C4-2B (cell line): ENCODE measurements around the gene STOML2.
A peak's percentile ranks its signal among the peaks of the same experiment; 100 is the strongest.

ENCODE experiments used
- H3K27ac ChIP-seq: fragments of 450-650 bp; 2 replicates; pipeline ENCODE4 v1.5.1; 2017
- ZFX ChIP-seq: fragments of 450-650 bp; IDR thresholded peaks from 2 replicates; pipeline ENCODE4 v1.6.1; 2017
- TF ChIP-seq, protein P1 (sequence below): fragments of 450-650 bp; conservative IDR thresholded peaks from 2 replicates; pipeline ENCODE4 v1.5.1; 2017; ENCODE audit warnings: mild to moderate bottlenecking

The STOML2 gene

DNA sequence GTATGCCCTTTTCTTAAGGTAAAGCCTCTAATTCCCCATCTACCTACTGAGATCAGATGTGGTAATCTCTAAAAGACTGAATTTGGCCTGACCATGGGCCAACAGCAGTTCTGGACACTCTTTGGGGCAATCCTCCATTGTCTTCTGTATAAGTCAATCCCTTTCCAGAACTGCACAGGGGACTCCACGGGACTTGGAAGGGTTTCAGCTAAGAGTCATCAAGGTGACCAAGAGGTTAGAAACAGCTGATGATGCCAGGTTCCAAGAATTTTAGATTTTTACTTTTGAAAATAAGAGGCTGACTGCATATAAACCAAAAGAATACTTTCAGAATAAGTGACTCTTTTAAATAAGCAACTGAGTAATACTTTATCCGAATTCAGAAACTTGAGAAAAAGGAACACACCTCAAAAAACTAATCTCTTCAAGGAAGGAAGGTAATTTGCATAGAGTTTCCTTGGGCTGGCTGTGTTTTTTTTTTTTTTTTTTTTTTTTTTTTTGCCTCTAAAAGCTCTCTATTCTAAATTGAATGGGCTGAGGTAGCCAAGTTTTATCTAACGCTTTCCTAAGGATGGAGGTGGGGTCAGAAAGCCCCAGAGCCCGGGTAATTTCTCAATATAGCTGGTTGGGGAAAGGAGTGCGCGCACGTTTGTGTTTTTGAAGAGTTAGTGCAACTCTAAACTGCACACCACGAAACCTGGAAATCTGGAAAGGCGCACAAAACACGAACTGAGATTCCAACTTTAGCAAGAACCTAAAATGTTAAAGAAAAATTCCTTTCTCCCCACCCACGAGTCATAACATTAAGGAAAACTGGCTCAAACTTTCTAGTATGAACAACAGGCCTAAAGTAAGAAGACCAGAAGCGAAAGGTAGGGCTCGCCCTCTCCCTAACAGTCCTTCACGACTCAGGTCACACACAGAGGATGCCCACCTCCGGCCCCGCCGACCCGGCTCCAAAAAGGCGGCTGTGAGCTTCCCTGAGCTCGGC is 31.8 kb downstream of the STOML2 start:
- H3K27ac ChIP-seq, result peak overlapping the region; percentile 100
- TF ChIP-seq ZFX, result no peak
- TF ChIP-seq, protein P1, sequence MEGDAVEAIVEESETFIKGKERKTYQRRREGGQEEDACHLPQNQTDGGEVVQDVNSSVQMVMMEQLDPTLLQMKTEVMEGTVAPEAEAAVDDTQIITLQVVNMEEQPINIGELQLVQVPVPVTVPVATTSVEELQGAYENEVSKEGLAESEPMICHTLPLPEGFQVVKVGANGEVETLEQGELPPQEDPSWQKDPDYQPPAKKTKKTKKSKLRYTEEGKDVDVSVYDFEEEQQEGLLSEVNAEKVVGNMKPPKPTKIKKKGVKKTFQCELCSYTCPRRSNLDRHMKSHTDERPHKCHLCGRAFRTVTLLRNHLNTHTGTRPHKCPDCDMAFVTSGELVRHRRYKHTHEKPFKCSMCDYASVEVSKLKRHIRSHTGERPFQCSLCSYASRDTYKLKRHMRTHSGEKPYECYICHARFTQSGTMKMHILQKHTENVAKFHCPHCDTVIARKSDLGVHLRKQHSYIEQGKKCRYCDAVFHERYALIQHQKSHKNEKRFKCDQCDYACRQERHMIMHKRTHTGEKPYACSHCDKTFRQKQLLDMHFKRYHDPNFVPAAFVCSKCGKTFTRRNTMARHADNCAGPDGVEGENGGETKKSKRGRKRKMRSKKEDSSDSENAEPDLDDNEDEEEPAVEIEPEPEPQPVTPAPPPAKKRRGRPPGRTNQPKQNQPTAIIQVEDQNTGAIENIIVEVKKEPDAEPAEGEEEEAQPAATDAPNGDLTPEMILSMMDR, result no peak

DNA sequence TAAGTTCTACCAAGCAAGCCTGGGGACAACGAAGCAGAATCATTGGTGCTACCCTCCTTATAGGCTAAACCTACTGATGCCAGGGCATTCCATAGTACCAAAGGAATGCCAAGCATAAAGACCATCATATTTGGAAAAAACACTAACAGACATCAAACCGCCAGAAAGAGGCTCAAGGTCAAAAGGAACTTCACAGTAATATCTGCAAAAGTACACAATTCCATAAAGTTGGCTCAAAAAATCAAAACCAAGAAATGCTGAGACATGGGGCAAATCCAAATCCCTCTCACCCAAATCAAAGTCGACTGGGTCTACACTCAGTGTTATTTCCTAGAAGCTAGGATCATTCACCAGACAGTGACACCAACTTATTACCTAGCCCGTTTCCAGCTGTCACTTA is 33.9 kb downstream of the STOML2 start:
- H3K27ac ChIP-seq, result no peak overlapping the region
- TF ChIP-seq, protein P1, result no peak
- TF ChIP-seq ZFX, result no peak

DNA sequence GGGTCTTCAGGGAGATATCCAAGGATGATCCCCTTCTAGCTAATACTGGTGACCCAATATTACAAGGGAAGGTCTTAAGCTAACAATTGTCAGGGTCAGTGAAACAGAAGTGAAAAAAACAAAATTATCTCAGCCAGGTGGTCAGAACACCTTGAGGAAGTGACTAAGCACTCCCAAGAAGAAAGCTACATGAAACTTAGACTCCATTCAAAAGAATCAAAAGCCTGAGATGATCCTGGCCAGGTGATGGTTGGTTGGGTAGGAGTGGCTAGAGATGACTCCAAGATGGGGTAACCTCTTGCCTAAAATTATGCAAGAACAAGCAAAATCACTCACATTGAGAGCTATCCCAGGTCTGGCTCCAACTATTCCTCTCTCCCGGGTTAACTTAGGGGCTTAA is 35.9 kb downstream of the STOML2 start:
- no peak for TF ChIP-seq ZFX
- TF ChIP-seq, protein P1, result no peak
- no peak overlapping the region for H3K27ac ChIP-seq

DNA sequence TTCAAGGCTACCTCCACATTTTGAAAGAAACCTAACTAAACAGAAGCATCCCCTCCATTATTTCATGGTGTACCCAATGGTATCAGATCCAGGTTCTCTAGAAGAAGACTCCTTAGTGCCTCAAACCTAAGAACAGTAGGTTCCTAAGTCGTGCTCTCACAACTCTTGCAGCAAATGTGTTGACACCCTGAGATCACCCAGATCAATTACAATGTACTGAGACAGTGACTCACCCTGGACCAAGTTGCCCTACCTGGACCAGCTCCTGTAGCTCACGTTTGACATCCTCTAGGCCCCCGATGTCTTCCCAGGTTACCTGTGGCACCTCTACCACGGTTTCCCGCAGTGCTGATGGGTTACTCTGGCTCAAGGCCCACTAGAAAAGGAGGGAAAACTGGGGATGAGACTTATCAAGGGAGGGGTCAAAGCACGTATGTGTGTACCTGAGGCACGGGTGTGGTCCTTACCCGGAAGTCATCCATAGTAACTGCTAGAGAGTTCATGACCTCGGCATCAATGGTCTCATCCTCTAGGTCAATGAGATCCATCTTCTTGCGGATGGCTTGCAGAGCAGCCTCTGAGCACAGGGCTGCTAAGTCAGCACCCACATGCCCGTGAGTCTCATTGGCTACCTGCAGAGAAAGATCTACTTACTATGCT is 42.3 kb downstream of the STOML2 start:
- H3K27ac ChIP-seq, result no peak overlapping the region
- no peak for TF ChIP-seq ZFX
- TF ChIP-seq, protein P1, result no peak

DNA sequence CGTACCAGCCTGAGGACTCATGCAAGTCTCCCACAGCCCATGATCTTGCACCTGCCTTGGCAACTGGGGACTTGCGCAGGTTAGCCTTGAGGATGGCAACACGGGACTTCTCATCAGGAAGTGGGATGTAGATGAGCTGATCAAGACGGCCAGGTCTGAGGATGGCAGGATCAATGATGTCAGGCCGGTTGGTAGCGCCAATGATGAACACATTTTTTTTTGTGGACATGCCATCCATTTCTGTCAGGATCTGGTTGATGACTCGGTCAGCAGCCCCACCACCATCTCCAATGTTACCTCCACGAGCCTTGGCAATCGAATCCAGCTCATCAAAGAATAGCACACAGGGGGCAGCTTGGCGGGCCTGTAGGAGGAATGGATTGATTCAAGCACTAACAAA is 43.5 kb downstream of the STOML2 start:
- no peak overlapping the region for H3K27ac ChIP-seq
- TF ChIP-seq, protein P1, result no peak

DNA sequence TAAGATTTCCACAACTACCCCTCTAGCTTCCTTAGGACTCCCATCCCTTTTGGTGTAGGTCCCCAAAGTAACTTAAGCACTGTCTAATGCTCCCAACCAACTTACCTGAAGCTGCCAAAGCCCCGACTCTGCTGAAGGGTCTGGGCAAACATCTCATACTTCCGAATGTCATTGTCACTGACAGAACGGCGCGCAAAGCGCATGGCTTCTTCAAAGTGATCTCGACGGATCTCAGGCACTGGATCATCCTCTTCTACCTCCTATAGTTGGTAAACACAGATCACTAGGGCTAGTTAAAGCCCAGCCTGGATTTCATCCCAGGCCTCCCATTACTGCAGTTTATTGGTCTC is 45.7 kb downstream of the STOML2 start:
- TF ChIP-seq, protein P1, result no peak
- no peak for TF ChIP-seq ZFX
- no peak overlapping the region for H3K27ac ChIP-seq
